OCI-LY7 (cell line): ENCODE measurements around the gene ADPGK. TPM values are rescaled to one million over a fixed set of nuclear protein-coding genes. Genes with fewer than 3 reads are reported as not detected.
A peak's percentile ranks its signal among the peaks of the same experiment; 100 is the strongest.

Experiments
- BruUV-seq: library from RNA; stranded (reverse); fragments of 400-500 nt; replicated peaks from 2 replicates; lab custom pipeline; 2021; lab: Mats Ljungman, UMichigan
- CTCF ChIA-PET: fragments of 300-600 bp; sonication (Branson Sonifier 250); formaldehyde crosslinking; loops from one replicate; lab custom pipeline; 2022; ENCODE audit warnings: antibody characterized with exemption; ENCODE audit not compliant: unreplicated experiment; lab: Charles Lee
- POLR2A ChIA-PET: fragments of 300-600 bp; sonication (Branson Sonifier 250); formaldehyde crosslinking; loops from one replicate; lab custom pipeline; 2022; ENCODE audit warnings: antibody characterized with exemption; lab: Charles Lee
- DNase-seq: peaks from one replicate; pipeline ENCODE4 v3.0.0-alpha.2; 2015; ENCODE audit warnings: low spot score
- H2AFZ ChIP-seq: fragments of 200-600 bp; sonication (generic), shearing (Covaris generic); 2 replicates; pipeline ENCODE4 v1.6.1; 2014; ENCODE audit warnings: mild to moderate bottlenecking, antibody characterized with exemption, low read length, moderate library complexity
- H3K27ac ChIP-seq: fragments of 200-600 bp; sonication (generic); 2 replicates; pipeline ENCODE4 v1.5.1; 2014; ENCODE audit warnings: mixed run types, low read depth, mild to moderate bottlenecking, moderate library complexity, low read length, inconsistent platforms; ENCODE audit not compliant: poor library complexity, severe bottlenecking
- H3K36me3 ChIP-seq: fragments of 200-600 bp; sonication (generic); 2 replicates; pipeline ENCODE4 v1.6.1; 2014; ENCODE audit warnings: mild to moderate bottlenecking, antibody characterized with exemption, low read length, moderate library complexity, mixed read lengths; ENCODE audit not compliant: insufficient read depth
- H3K4me1 ChIP-seq: fragments of 200-600 bp; sonication (generic); 2 replicates; pipeline ENCODE4 v1.5.1; 2014; ENCODE audit warnings: mild to moderate bottlenecking, low read length; ENCODE audit not compliant: insufficient read depth, poor library complexity, severe bottlenecking
- H3K4me2 ChIP-seq: fragments of 200-600 bp; sonication (generic); 2 replicates; pipeline ENCODE4 v1.6.1; 2014; ENCODE audit warnings: mild to moderate bottlenecking, low read length
- H3K4me3 ChIP-seq: fragments of 200-600 bp; sonication (generic); 2 replicates; pipeline ENCODE4 v1.5.1; 2014; ENCODE audit warnings: mild to moderate bottlenecking, low read depth, low read length; ENCODE audit not compliant: poor library complexity, severe bottlenecking
- H3K79me2 ChIP-seq: fragments of 200-600 bp; sonication (generic); 2 replicates; pipeline ENCODE4 v1.6.1; 2016; ENCODE audit warnings: low read depth, mild to moderate bottlenecking, low read length, moderate library complexity, mixed read lengths; ENCODE audit not compliant: insufficient read depth
- H3K9me2 ChIP-seq: fragments of 200-600 bp; sonication (generic); 2 replicates; pipeline ENCODE4 v1.6.1; 2016; ENCODE audit warnings: mild to moderate bottlenecking, low read length, mixed read lengths; ENCODE audit not compliant: insufficient read depth
- H3K9me3 ChIP-seq: fragments of 200-600 bp; sonication (generic); 2 replicates; pipeline ENCODE4 v1.6.1; 2014; ENCODE audit warnings: mild to moderate bottlenecking, mixed run types, low read length, mixed read lengths
- H4K20me1 ChIP-seq: fragments of 200-600 bp; sonication (generic); 2 replicates; pipeline ENCODE4 v1.6.1; 2014; ENCODE audit warnings: mild to moderate bottlenecking, antibody characterized with exemption, low read length, moderate library complexity, mixed read lengths; ENCODE audit not compliant: insufficient read depth
- EZH2phosphoT487 ChIP-seq: fragments of 200-600 bp; sonication (generic); IDR thresholded peaks from 2 replicates; pipeline ENCODE4 v1.6.1; 2018; ENCODE audit warnings: low read depth, borderline replicate concordance, mild to moderate bottlenecking, mixed run types, antibody characterized with exemption, low read length, moderate library complexity, mixed read lengths
- intact Hi-C: fragments of 100-400 bp; cut with micrococcal nuclease; formaldehyde crosslinking; loops from one replicate; pipeline ENCODE4 v1.10.0; 2022; ENCODE audit not compliant: unreplicated experiment
- total RNA-seq, 2 experiments: library from RNA; depleted of rRNA in 1 of 2; stranded (reverse); fragments of >200 nt in 1 of 2; shearing (Covaris generic) in 1 of 2; gene quantifications; 2 replicates each; pipeline ENCODE4 v1.2.3, GENCODE V29; 2014 to 2022
- TF ChIP-seq, protein P1 (sequence below): fragments of 200-600 bp; sonication (generic); conservative IDR thresholded peaks from 2 replicates; pipeline ENCODE4 v1.5.1; 2014; ENCODE audit warnings: mild to moderate bottlenecking, antibody characterized with exemption, low read length, moderate library complexity, mixed read lengths

Gene ADPGK
- total RNA-seq, 2 experiments from 2014 or later, result 74.9 to 86.8 TPM

DNA sequence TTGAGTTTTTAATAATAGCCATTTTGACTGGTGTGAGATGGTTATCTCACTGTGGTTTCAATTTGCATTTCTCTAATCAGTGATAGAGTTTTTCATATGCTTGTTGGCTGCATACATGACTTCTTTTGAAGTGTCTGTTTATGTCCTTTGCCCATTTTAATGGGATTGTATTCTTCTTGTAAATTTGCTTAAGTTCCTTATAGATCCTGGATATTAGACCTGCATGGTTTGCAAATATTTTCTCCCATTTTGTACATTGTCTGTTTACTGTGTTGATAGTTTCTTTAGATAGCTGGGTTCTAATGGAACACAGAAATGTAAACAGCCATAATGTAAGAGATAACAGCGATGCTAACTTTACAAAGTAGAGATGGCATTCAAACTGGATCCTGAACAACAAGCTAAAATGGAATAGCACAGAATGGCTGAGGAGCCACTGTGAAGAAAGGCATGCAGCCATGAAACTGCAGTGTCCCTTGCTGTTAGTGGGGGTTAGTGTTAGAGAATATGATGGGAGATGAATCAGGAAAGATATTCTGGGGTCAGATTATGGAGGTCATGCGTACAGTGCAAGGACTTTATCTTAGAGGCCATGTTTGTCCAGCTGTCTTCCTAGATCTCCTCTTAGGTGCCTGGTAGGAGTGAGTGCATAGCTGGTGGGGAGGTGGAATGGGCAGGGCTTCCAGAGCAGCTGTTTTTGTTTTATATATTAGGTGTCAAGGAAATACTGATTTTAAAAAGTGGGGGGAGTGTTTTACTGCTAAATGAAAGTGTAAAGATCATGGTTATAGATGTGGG, 49.4 kb downstream of the ADPGK start:
- no peaks in the 10 kb centered on the region for H3K79me2 ChIP-seq
- CTCF ChIA-PET, result no interaction called here
- no TSS peak for BruUV-seq
- H2AFZ ChIP-seq, result no peak overlapping the region
- no peaks in the 10 kb centered on the region for H4K20me1 ChIP-seq
- no peak overlapping the region for H3K4me2 ChIP-seq
- peaks cover 2% of the 10 kb centered on the region for H3K4me1 ChIP-seq
- TF ChIP-seq, protein P1, sequence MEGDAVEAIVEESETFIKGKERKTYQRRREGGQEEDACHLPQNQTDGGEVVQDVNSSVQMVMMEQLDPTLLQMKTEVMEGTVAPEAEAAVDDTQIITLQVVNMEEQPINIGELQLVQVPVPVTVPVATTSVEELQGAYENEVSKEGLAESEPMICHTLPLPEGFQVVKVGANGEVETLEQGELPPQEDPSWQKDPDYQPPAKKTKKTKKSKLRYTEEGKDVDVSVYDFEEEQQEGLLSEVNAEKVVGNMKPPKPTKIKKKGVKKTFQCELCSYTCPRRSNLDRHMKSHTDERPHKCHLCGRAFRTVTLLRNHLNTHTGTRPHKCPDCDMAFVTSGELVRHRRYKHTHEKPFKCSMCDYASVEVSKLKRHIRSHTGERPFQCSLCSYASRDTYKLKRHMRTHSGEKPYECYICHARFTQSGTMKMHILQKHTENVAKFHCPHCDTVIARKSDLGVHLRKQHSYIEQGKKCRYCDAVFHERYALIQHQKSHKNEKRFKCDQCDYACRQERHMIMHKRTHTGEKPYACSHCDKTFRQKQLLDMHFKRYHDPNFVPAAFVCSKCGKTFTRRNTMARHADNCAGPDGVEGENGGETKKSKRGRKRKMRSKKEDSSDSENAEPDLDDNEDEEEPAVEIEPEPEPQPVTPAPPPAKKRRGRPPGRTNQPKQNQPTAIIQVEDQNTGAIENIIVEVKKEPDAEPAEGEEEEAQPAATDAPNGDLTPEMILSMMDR, result no peak
- TF ChIP-seq EZH2phosphoT487, result no peak
- no peak overlapping the region for H3K27ac ChIP-seq
- intact Hi-C loops, result no loop called here
- H3K9me2 ChIP-seq, result no peaks in the 10 kb centered on the region
- no peaks in the 10 kb centered on the region for H3K9me3 ChIP-seq
- POLR2A ChIA-PET, result interaction anchor here (0.5 to 1.2 kb wide), 4 partner anchors 10 to 380 kb away, joined by 3 to 5 read pairs (median 4); no protein-coding TSS in a partner anchor
- H3K4me3 ChIP-seq, result no peak overlapping the region
- no peak for DNase-seq
- H3K36me3 ChIP-seq, result peaks cover 52% of the 10 kb centered on the region

- H3K79me2 ChIP-seq, result no peaks in the 10 kb centered on the region
- H3K4me2 ChIP-seq, result no peak overlapping the region
- no peak overlapping the region for H3K4me3 ChIP-seq
- no peak for DNase-seq
- ChIA-PET POLR2A (interaction anchor here (0.8 kb wide), 1 partner anchor 977 kb away, joined by 3 read pairs; no protein-coding TSS in a partner anchor), CTCF (no interaction called here)
- no peaks in the 10 kb centered on the region for H3K9me3 ChIP-seq
- no peak overlapping the region for H3K27ac ChIP-seq
- no peaks in the 10 kb centered on the region for H3K4me1 ChIP-seq
- no peaks in the 10 kb centered on the region for H4K20me1 ChIP-seq
- H3K36me3 ChIP-seq, result peaks cover 35% of the 10 kb centered on the region
- H2AFZ ChIP-seq, result no peak overlapping the region
- no TSS peak for BruUV-seq
- H3K9me2 ChIP-seq, result no peaks in the 10 kb centered on the region
- TF ChIP-seq, protein P1, result peak; percentile 35; the same call in 1 of the 2 replicates
- TF ChIP-seq EZH2phosphoT487, result no peak
- intact Hi-C loops, result no loop called here
Measured at GRCh38 chr15:72732516-72732915, 51.0 kb downstream of the ADPGK start.

- peaks cover 31% of the 10 kb centered on the region for H3K36me3 ChIP-seq
- H4K20me1 ChIP-seq, result no peaks in the 10 kb centered on the region
- H3K4me2 ChIP-seq, result no peak overlapping the region
- no peak overlapping the region for H2AFZ ChIP-seq
- ChIA-PET POLR2A (interaction anchor here (0.6 to 0.8 kb wide), 2 partner anchors 14 to 978 kb away, joined by 3 read pairs; no protein-coding TSS in a partner anchor), CTCF (no interaction called here)
- no peaks in the 10 kb centered on the region for H3K9me3 ChIP-seq
- H3K4me1 ChIP-seq, result no peaks in the 10 kb centered on the region
- no peak for TF ChIP-seq EZH2phosphoT487
- TF ChIP-seq, protein P1, result no peak
- DNase-seq, result no peak
- no TSS peak for BruUV-seq
- no peaks in the 10 kb centered on the region for H3K9me2 ChIP-seq
- intact Hi-C loops, result no loop called here
- no peak overlapping the region for H3K27ac ChIP-seq
- no peak overlapping the region for H3K4me3 ChIP-seq
- no peaks in the 10 kb centered on the region for H3K79me2 ChIP-seq
Measured at GRCh38 chr15:72732086-72732485, 51.5 kb downstream of the ADPGK start.
